HG03558 (cell line): Measurements from ENCODE around the gene SENP6.

Experiments used
- ATAC-seq: cut with Tn5 transposase; IDR thresholded peaks from one replicate; pipeline ENCODE4 v1.9.1; 2021; ENCODE audit warnings: moderate number of reproducible peaks; ENCODE audit not compliant: unreplicated experiment; ENCODE audit errors: extremely low read depth

The SENP6 gene

DNA sequence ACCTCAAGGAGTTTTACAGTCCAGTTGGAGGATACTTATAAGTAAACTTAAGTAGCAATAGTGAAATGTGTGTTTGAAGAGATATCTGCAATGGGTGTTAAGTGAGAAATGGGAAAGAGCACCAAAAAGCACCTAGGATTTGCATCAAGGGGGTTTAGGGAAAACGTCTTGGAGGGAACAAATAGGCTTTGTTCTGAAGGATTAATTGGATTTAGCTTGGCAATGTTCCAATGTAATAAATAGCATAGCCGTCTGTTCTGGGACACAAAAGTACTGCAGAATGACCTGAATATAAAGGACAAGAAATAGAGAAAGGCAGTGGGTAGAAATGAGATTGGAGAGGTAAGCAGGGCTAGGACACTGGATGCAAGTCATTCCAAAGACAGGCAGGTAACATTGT, 144.5 kb downstream of the SENP6 start:
- ATAC-seq = no peak

DNA sequence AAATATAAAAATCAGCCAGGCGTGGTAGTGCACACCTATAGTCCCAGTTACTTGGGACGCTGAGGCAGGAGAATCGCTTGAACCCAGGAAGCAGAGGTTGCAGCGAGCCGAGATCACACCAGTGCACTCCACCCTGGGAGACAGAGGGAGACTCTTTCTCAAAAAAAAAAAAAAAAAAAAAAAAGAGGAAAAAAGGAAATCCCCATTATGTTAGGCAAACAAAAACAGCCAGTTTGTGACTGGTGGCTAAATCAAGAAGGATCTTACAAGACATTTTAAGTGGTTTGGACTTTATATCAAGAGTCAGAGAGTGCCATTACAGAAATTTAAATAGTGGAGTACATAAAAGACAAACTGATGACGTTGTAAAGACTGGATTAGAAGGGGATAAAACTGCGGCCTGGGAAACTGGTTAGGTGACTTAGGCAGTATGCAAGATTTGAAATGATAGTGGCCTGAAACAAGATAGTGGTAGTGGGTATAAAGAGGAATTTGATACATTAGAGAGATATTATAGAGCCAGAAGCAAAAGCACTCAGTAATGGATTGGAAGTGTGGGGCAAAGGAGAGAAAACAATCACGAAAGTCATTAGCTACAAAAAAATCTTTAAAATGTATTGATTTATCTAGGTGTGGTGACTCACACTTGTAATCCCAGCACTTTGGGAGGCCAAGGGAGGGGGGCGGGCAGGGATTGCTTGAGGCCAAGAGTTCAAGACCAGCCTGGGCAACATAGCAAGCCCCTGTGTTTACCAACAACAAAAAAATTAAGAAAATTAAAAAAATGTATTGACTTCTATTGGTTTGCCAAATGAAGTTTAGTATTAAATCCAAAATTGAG, 145.7 kb downstream of the SENP6 start:
- ATAC-seq = no peak

DNA sequence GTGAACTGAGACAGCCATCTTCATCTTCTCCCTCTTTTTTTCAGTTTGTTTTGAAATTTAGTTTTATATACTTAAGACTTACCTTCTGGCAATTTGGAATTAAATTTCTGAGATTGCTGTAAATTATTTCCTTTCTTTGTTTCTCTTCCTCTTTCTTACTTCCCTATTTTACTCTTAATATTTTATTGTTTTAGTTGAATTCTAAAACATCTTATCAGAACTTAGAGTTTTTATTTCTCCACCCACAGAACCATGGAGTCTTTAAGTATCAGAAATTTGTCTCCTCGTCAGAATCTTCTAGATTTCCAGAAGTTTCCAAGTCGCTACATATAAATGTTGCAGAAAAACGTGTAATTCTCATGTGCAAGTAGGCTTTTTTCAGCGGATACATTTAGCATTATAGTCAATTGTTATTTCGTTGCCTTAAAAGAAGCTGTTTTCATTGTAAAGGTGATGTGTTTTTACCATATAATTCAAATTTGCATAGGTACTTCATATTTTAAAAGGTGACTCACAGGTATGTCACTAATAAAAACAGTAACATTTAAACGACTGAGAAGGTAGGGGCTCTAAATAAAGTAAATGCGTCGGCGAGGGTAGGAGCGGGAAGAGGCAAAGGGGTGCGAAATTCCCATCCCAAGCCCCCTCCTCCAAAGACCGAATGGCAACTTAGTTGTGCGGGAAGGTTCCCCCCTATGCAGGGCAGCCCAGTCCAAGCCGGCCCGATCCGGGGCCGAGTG, 146.5 kb downstream of the SENP6 start:
- peak; percentile 6 for ATAC-seq

DNA sequence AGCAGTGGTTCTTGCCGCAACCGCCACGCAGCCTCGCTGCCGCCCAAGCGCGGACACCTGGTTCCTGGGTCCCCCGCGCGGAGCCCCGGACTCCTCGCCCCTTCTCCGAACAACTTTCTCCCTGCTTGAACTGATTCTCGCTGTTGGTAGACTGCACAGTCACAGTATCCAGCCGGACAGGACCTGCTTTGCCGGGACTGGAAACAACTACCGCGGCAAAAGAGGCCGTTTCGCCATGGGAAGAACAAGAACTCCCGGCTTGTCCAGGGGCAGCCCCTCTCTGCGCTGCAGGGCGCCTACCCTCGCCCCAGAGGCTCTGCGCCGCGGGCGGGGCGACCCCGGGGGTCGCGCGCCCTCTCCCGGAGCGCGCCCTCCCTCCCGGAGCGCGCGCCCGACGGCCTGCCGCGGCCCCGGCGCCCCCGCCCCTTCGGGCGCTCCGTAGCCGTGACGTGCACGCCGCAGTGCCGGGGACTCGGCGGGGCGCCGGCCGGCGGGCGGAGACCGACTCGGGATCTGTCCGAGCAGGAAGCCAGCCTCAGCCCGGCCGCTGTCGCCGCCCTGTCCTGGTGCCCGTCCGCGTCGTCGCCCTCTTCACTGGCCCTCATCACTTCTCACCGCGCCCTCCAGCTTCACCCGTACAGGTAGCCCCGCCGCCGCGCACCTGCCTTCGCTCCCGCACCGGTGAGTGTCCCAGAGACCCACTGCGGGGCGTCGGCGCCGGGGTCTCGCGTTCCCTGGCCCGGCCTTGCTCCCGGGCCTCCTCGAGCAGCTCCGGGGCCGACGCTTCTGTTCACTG, 147.3 kb downstream of the SENP6 start, which contains the start of gene MYO6:
TSS of gene MYO6 (plus strand) at position 497 of the 796 bp plus-strand sequence. CDS start 68,309 bp downstream, outside the sequence.
- peak; percentile 66 for ATAC-seq

DNA sequence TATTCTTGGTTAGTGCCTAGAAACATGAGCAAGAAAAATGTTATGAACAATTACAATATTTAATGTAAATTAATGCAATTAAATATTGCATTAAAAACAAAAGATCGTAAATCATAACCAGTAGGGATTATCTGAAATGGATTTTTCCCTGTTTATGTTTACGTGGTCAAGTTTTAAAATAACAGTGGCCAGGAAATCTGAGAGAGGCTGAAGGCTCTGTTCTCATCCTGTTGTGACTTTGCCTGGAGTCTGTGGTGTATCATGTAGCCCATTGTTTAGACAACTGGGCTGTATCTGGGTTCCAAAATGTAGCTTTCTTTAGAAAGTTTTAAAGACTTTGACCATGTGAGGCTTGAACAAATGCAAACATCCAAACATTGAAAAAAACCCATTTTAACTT, 149.8 kb downstream of the SENP6 start:
- no peak for ATAC-seq

DNA sequence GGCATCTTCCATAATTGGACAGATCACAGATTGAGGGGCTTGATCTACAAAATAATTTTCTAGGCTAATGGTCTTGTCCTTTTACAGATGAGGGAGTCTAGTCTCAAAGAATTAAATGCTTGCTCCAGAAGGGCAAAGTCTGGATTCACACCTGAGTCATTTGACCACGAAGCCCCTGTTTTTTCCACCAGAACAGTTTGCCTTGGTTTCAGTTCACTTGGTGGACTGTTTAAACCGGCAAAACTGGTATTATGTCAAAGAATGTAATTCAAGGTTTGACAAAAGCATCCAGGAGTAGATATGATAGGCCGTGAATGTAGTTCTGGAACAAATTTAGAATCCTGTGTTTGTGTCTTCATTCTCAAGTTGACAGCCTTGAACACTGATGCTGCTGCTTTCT, 150.7 kb downstream of the SENP6 start:
- ATAC-seq = no peak

DNA sequence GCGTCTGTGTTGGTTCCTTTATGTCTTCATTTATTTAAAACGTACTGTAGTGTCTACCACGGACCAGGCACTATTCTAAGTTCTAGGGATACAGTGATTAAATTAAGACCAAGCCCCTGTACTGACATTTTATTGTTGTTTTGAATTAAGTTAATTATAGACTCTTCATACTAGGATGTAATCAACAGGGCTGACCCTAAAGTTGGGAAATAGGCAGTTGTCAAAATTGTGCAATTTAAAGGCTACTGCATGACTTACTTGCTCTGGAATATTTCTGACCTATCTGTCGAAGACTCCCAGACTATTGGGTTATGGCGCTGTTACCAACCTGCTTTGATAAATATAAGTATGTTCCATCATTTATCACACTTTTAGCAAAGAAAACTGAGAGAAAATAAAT, 154.0 kb downstream of the SENP6 start:
- ATAC-seq = no peak

DNA sequence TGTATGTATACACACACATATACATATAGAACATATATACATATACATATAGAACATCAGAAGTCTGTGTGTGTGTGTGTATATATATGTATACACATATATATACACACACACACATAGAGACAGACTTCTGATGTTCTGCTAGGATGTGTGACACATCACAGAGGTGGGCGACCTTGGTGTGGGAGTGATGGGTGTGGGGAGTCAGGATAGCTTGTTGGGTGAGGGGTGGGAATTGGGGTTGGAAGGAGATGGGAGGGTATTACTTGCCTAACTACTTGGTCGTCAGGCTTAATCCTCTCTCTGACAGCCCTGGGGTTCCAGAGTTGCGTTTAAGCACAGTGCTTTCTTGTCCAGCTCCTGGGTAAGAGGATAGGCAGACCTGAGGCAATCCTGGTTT, 155.6 kb downstream of the SENP6 start:
- no peak for ATAC-seq

DNA sequence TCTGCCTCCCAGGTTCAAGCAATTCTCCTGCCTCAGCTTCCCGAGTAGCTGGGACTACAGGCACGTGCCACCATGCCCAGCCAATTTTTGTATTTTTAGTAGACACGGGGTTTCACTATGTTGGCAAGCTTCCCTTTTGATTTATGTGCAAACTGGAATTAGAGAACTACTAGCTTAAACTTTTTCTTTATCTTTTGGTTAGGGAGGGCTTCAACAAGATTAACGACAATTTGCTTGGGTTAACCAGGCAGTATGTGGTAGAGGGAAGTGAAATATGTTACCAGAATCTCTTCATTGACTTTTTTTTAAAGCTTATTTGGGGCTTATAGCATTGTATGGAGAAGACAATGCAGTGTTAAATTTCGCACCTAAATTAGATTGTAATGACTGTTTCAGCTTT, 156.4 kb downstream of the SENP6 start:
- ATAC-seq = no peak

DNA sequence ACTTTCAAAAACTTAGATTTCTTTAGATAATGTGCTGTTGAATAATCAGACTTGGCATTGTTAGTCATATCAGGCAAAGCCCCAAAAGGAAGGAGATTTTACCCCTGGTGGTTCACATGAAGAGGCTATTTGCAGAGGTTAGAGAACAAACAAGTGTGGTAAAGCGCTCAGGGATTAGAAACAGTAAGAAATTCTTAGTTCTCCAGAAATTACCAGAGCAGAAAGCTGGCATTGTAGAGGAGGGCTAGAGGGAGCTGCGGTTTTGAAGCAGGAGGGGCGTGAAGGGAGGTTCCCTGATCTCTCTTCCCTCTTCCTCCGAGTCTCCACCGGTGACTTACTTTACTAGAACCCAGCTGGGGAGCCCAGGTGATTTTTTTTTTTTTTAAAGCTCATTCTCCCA, 157.5 kb downstream of the SENP6 start:
- no peak for ATAC-seq

DNA sequence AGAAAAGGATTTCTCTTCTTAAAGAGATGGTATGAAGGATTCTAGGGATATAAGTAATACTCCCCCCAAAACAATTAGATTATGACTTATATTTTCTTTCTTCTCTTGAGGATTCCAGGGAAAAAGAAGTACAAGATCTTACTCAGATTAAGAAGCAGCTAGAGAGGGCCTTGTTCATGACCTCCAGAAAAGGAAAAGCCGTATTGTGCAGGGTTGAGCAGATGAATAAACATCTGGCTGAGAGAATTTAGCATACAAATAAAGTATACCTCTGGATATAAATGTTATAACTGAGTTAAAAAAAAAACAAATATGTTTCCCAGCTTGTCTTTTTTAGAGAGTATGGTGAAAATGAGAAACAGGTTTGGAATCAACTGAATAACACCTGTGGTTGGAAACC, 158.6 kb downstream of the SENP6 start:
- ATAC-seq = no peak

DNA sequence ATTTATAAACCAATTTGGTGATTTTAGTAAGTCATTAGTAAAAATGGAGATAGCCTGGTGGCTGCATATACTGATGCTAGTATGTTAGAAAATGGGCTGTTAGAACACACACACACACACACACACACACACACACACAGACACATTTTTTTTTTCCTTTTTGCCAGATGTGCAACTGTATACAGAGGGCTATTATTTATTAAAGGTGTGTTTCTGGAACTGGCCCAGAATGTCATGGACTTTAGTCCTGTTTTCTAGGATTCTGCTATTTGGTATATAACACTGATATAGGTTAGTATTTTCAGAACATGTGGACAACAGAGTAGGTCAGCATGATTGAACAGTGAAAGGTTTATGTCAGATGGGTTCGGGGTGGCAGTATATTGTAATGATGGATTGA, 159.8 kb downstream of the SENP6 start:
- ATAC-seq = no peak

DNA sequence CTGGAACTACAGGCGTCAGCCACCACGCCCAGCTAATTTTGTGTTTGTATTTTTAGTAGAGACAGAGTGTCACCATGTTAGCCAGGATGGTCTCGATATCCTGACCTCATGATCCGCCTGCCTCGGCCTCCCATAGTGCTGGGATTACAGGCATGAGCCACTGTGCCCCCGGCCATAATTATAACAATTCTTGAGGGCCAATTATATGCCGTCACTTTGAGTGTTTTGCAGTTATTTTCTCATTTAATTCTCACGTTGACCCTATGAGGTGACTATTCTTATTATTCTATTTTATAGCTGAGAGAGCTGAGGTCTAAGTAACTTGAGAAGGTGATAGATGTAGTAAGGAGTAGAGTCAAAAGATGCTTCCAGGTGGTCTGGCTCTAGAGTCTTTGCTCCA, 160.4 kb downstream of the SENP6 start:
- no peak for ATAC-seq

DNA sequence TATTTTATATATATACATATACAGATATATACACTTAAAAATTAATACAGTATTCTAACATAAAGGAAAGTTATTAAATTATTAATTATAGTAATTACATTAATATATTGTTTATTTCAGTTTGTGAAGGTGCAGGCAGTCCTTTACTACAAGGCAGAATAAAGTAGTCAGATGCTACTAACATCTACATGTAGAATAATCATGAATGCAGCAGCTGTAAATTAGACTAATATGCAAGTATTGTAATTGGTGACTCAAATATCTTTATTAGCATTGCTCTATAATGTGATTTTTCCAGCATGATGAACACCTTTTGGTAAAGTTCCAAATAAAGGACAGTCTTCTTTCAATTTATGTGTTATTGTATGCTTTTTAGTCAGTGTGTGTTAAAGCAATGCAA, 164.7 kb downstream of the SENP6 start:
- no peak for ATAC-seq
